ENCODE data around the gene JMJD1C.

The JMJD1C gene

GRCh38 chr10:63324495-63324854 is 141.3 kb downstream of the JMJD1C start:
- no peak for DNase-seq
- Histone ChIP-seq H3K27me3 (no peaks in the 10 kb centered on the region), H3K4me3 (ENCODE audit: low read depth, low read length) (no peak overlapping the region), H3K36me3 (no peaks in the 10 kb centered on the region), H3K9me3 (no peaks in the 10 kb centered on the region), H3K4me1 (no peaks in the 10 kb centered on the region)
- no peak for TF ChIP-seq CTCF (IDR thresholded peaks at IDR 0.05; ENCODE audit: low read depth, low read length)

DNA sequence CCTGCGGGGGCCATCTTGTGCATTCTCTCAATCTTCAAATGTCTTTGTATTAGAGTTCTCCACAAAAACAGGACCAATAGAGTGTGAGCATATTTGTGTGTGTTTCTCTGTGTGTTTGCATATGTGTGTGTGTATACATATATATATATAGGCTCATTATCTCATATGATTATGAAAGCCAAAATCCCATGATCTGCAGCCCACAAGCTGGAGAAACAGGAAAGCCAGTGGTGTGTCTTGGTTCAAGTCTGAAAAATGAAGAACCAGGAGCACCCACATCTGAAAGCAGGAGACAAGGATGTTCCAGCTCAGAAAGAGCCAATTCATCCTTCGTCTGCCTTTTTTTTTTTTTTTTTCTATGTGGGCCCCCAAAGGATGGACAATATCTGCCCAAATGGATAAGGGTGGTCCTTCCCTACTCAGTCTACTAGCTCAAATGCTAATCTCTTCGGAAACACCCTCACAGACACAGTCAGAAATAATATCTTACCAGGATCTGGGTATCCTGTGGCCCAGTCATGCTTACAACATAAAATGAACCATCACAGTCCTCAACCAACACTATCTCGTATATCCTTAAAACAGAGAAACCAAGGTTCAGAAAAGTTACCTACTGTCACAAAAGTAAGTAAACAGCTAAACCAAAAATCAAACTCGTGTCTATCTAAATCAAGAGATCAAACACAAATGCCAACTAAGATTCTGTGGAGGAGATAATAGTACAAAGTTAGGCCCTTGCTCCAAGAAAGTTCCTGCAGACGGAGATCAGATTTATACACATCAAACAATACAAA is 141.9 kb downstream of the JMJD1C start:
- Histone ChIP-seq H3K9me3 (no peaks in the 10 kb centered on the region), H3K4me1 (no peaks in the 10 kb centered on the region), H3K36me3 (no peaks in the 10 kb centered on the region), H3K27me3 (no peaks in the 10 kb centered on the region), H3K4me3 (ENCODE audit: low read depth, low read length) (no peak overlapping the region)
- no peak for TF ChIP-seq CTCF (IDR thresholded peaks at IDR 0.05; ENCODE audit: low read depth, low read length)
- no peak for DNase-seq

GRCh38 chr10:63320683-63321082 is 145.1 kb downstream of the JMJD1C start:
- DNase-seq = no peak
- Histone ChIP-seq H3K4me3 (ENCODE audit: low read depth, low read length) (no peak overlapping the region), H3K27me3 (no peaks in the 10 kb centered on the region), H3K4me1 (no peaks in the 10 kb centered on the region), H3K36me3 (no peaks in the 10 kb centered on the region), H3K9me3 (no peaks in the 10 kb centered on the region)
- TF ChIP-seq CTCF (IDR thresholded peaks at IDR 0.05; ENCODE audit: low read depth, low read length) = no peak

- Histone ChIP-seq H3K36me3 (no peaks in the 10 kb centered on the region), H3K4me1 (no peaks in the 10 kb centered on the region), H3K27me3 (no peaks in the 10 kb centered on the region), H3K9me3 (no peaks in the 10 kb centered on the region), H3K4me3 (ENCODE audit: low read depth, low read length) (no peak overlapping the region)
- DNase-seq = no peak
- TF ChIP-seq CTCF (IDR thresholded peaks at IDR 0.05; ENCODE audit: low read depth, low read length) = no peak
These were observed 146.5 kb downstream of the JMJD1C start for GRCh38 chr10:63319231-63319630.

DNA sequence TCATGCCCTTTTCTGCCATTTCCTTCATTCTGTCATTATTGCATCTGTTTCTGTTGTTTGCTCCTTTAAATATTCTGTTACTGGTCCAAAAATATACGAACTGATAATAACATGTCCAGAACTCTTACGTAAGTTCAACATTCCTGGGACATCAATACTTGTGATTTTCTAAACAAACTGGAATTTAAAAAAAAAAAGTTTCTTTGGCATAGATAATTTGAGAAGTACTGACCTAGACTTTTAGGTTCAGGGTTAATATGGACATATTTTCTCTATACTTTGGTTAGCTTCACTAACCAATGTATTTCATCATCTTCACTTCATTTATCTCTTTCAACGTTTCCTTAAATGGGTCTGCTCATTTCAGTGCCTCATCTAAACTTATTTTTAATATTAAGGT is 147.3 kb downstream of the JMJD1C start:
- Histone ChIP-seq H3K36me3 (no peaks in the 10 kb centered on the region), H3K9me3 (no peaks in the 10 kb centered on the region), H3K4me1 (no peaks in the 10 kb centered on the region), H3K27me3 (no peaks in the 10 kb centered on the region), H3K4me3 (ENCODE audit: low read depth, low read length) (no peak overlapping the region)
- no peak for TF ChIP-seq CTCF (IDR thresholded peaks at IDR 0.05; ENCODE audit: low read depth, low read length)
- no peak for DNase-seq

GRCh38 chr10:63314020-63314419 is 151.8 kb downstream of the JMJD1C start:
- Histone ChIP-seq H3K4me1 (no peaks in the 10 kb centered on the region), H3K9me3 (no peaks in the 10 kb centered on the region), H3K36me3 (no peaks in the 10 kb centered on the region), H3K4me3 (ENCODE audit: low read depth, low read length) (no peak overlapping the region), H3K27me3 (no peaks in the 10 kb centered on the region)
- DNase-seq = no peak
- no peak for TF ChIP-seq CTCF (IDR thresholded peaks at IDR 0.05; ENCODE audit: low read depth, low read length)
